Activated CD8-positive, alpha-beta memory T cell treated with anti-CD3 and anti-CD28 coated beads, Interleukin-2, amount 10 ng/mL, durations not matched to agents 7 days and 5 days (primary cell): Measurements from ENCODE around the gene GINS1. TPM values are rescaled to one million over a fixed set of nuclear protein-coding genes. Genes with fewer than 3 reads are reported as not detected.

Source experiments
- ATAC-seq: fragments of 150-1000 bp; cut with Tn5 transposase; one replicate; pipeline ENCODE4 v1.10.0; 2021; ENCODE audit warnings: moderate library complexity
- CTCF ChIA-PET: fragments of 350-600 bp; sonication (Branson Sonifier 250); formaldehyde crosslinking; loops from one replicate; lab custom pipeline; 2021; ENCODE audit warnings: antibody characterized with exemption; lab: Charles Lee
- DNase-seq: peaks from one replicate; pipeline ENCODE4 v3.0.0-alpha.2; 2020
- H3K27ac Mint-ChIP-seq: one replicate; pipeline ENCODE4 v1.8.0; 2021; ENCODE audit warnings: mild to moderate bottlenecking, mixed read lengths
- H3K27me3 Mint-ChIP-seq: one replicate; pipeline ENCODE4 v1.8.0; 2021; ENCODE audit warnings: mixed read lengths
- H3K36me3 Mint-ChIP-seq: one replicate; pipeline ENCODE4 v1.8.0; 2021; ENCODE audit warnings: mild to moderate bottlenecking, mixed read lengths
- H3K4me1 Mint-ChIP-seq: one replicate; pipeline ENCODE4 v1.8.0; 2021; ENCODE audit warnings: mixed read lengths
- H3K4me3 Mint-ChIP-seq: one replicate; pipeline ENCODE4 v1.8.0; 2021; ENCODE audit warnings: mild to moderate bottlenecking, moderate library complexity, mixed read lengths
- H3K9me3 Mint-ChIP-seq: one replicate; pipeline ENCODE4 v1.8.0; 2022; ENCODE audit warnings: low read depth, mixed read lengths
- total RNA-seq, 2 experiments: library from RNA; stranded (reverse); gene quantifications; one replicate each; pipeline ENCODE4 v1.2.3, GENCODE V29; 2021

GINS1 gene
- total RNA-seq, 2 experiments from 2014 or later: 36.0 to 36.5 TPM

- Mint-ChIP-seq H3K9me3 (no peaks in the 10 kb centered on the region), H3K4me1 (no peaks in the 10 kb centered on the region), H3K27ac (no peak overlapping the region), H3K4me3 (no peak overlapping the region), H3K36me3 (no peaks in the 10 kb centered on the region), H3K27me3 (no peaks in the 10 kb centered on the region)
- DNase-seq (no peak), ATAC-seq (no peak)
- CTCF ChIA-PET: no interaction called here
Observed at GRCh38 chr20:25478889-25479568, 71.6 kb downstream of the GINS1 start.

- Mint-ChIP-seq H3K27me3 (no peaks in the 10 kb centered on the region), H3K4me1 (peaks cover 4% of the 10 kb centered on the region), H3K9me3 (no peaks in the 10 kb centered on the region), H3K27ac (no peak overlapping the region), H3K36me3 (no peaks in the 10 kb centered on the region), H3K4me3 (no peak overlapping the region)
- CTCF ChIA-PET: no interaction called here
- ATAC-seq (no peak), DNase-seq (no peak)
Observed at GRCh38 chr20:25479638-25480037, 72.2 kb downstream of the GINS1 start.

- ATAC-seq: no peak
- no peak overlapping the region for H3K4me3 Mint-ChIP-seq
- no peak overlapping the region for H3K27ac Mint-ChIP-seq
- no peaks in the 10 kb centered on the region for H3K36me3 Mint-ChIP-seq
- CTCF ChIA-PET: no interaction called here
- no peak for DNase-seq
- H3K27me3 Mint-ChIP-seq: no peaks in the 10 kb centered on the region
- H3K9me3 Mint-ChIP-seq: no peaks in the 10 kb centered on the region
- peaks cover 9% of the 10 kb centered on the region for H3K4me1 Mint-ChIP-seq
Observed at GRCh38 chr20:25480156-25480555, 72.7 kb downstream of the GINS1 start.

GRCh38 chr20:25480797-25481196 lies 73.3 kb downstream of the GINS1 start:
- CTCF ChIA-PET: no interaction called here
- Mint-ChIP-seq H3K36me3 (no peaks in the 10 kb centered on the region), H3K27me3 (no peaks in the 10 kb centered on the region), H3K27ac (no peak overlapping the region), H3K9me3 (no peaks in the 10 kb centered on the region), H3K4me1 (peaks cover 13% of the 10 kb centered on the region), H3K4me3 (no peak overlapping the region)
- DNase-seq: no peak
- ATAC-seq: no peak

- H3K27ac Mint-ChIP-seq: peak overlapping the region; percentile 12
- CTCF ChIA-PET: no interaction called here
- no peak for DNase-seq
- no peaks in the 10 kb centered on the region for H3K9me3 Mint-ChIP-seq
- H3K36me3 Mint-ChIP-seq: no peaks in the 10 kb centered on the region
- no peaks in the 10 kb centered on the region for H3K27me3 Mint-ChIP-seq
- ATAC-seq: no peak
- peaks cover 18% of the 10 kb centered on the region for H3K4me1 Mint-ChIP-seq
- no peak overlapping the region for H3K4me3 Mint-ChIP-seq
Observed at GRCh38 chr20:25481235-25481917, 73.9 kb downstream of the GINS1 start.

- Mint-ChIP-seq H3K4me1 (peaks cover 23% of the 10 kb centered on the region), H3K27me3 (no peaks in the 10 kb centered on the region), H3K27ac (peak overlapping the region; percentile 12), H3K36me3 (no peaks in the 10 kb centered on the region), H3K9me3 (no peaks in the 10 kb centered on the region), H3K4me3 (no peak overlapping the region)
- DNase-seq (no peak), ATAC-seq (no peak)
- CTCF ChIA-PET: no interaction called here
Observed at GRCh38 chr20:25481918-25482253, 74.4 kb downstream of the GINS1 start.

- CTCF ChIA-PET: no interaction called here
- Mint-ChIP-seq H3K9me3 (no peaks in the 10 kb centered on the region), H3K4me1 (peaks cover 23% of the 10 kb centered on the region), H3K4me3 (no peak overlapping the region), H3K27me3 (no peaks in the 10 kb centered on the region), H3K27ac (no peak overlapping the region), H3K36me3 (no peaks in the 10 kb centered on the region)
- DNase-seq: no peak
- ATAC-seq: no peak
Observed at GRCh38 chr20:25483431-25484132, 76.1 kb downstream of the GINS1 start.

- CTCF ChIA-PET: no interaction called here
- H3K27ac Mint-ChIP-seq: no peak overlapping the region
- H3K9me3 Mint-ChIP-seq: no peaks in the 10 kb centered on the region
- DNase-seq (no peak), ATAC-seq (no peak)
- H3K36me3 Mint-ChIP-seq: no peaks in the 10 kb centered on the region
- H3K4me3 Mint-ChIP-seq: no peak overlapping the region
- H3K4me1 Mint-ChIP-seq: peaks cover 23% of the 10 kb centered on the region
- no peaks in the 10 kb centered on the region for H3K27me3 Mint-ChIP-seq
Observed at GRCh38 chr20:25484224-25484846, 76.9 kb downstream of the GINS1 start.

GRCh38 chr20:25484911-25485511 lies 77.5 kb downstream of the GINS1 start:
- no peak overlapping the region for H3K27ac Mint-ChIP-seq
- H3K9me3 Mint-ChIP-seq: no peaks in the 10 kb centered on the region
- ATAC-seq (no peak), DNase-seq (no peak)
- H3K4me1 Mint-ChIP-seq: peaks cover 23% of the 10 kb centered on the region
- CTCF ChIA-PET: no interaction called here
- H3K4me3 Mint-ChIP-seq: no peak overlapping the region
- H3K27me3 Mint-ChIP-seq: no peaks in the 10 kb centered on the region
- no peaks in the 10 kb centered on the region for H3K36me3 Mint-ChIP-seq

- H3K27ac Mint-ChIP-seq: no peak overlapping the region
- no peaks in the 10 kb centered on the region for H3K36me3 Mint-ChIP-seq
- H3K4me1 Mint-ChIP-seq: peaks cover 23% of the 10 kb centered on the region
- DNase-seq (no peak), ATAC-seq (no peak)
- H3K4me3 Mint-ChIP-seq: no peak overlapping the region
- H3K27me3 Mint-ChIP-seq: no peaks in the 10 kb centered on the region
- H3K9me3 Mint-ChIP-seq: no peaks in the 10 kb centered on the region
- CTCF ChIA-PET: interaction anchor here (1.0 kb wide), 1 partner anchor 14 kb away, joined by 3 read pairs; no protein-coding TSS in a partner anchor
Observed at GRCh38 chr20:25485872-25486271, 78.4 kb downstream of the GINS1 start.

- Mint-ChIP-seq H3K9me3 (no peaks in the 10 kb centered on the region), H3K4me3 (no peak overlapping the region), H3K4me1 (peaks cover 23% of the 10 kb centered on the region), H3K27ac (no peak overlapping the region), H3K36me3 (no peaks in the 10 kb centered on the region), H3K27me3 (no peaks in the 10 kb centered on the region)
- DNase-seq: no peak
- CTCF ChIA-PET: interaction anchor here (1.0 kb wide), 1 partner anchor 15 kb away, joined by 3 read pairs; no protein-coding TSS in a partner anchor
- ATAC-seq: no peak
Observed at GRCh38 chr20:25486377-25486776, 78.9 kb downstream of the GINS1 start.

- no peak for ATAC-seq
- CTCF ChIA-PET: no interaction called here
- peaks cover 23% of the 10 kb centered on the region for H3K4me1 Mint-ChIP-seq
- no peaks in the 10 kb centered on the region for H3K36me3 Mint-ChIP-seq
- no peak overlapping the region for H3K4me3 Mint-ChIP-seq
- no peaks in the 10 kb centered on the region for H3K9me3 Mint-ChIP-seq
- H3K27me3 Mint-ChIP-seq: no peaks in the 10 kb centered on the region
- H3K27ac Mint-ChIP-seq: no peak overlapping the region
- no peak for DNase-seq
Observed at GRCh38 chr20:25487306-25487705, 79.8 kb downstream of the GINS1 start.

- CTCF ChIA-PET: interaction anchor here (1.3 kb wide), 1 partner anchor 16 kb away, joined by 3 read pairs; no protein-coding TSS in a partner anchor
- H3K9me3 Mint-ChIP-seq: no peaks in the 10 kb centered on the region
- H3K36me3 Mint-ChIP-seq: no peaks in the 10 kb centered on the region
- no peak for DNase-seq
- H3K4me1 Mint-ChIP-seq: peaks cover 23% of the 10 kb centered on the region
- no peak overlapping the region for H3K27ac Mint-ChIP-seq
- no peak for ATAC-seq
- H3K4me3 Mint-ChIP-seq: no peak overlapping the region
- no peaks in the 10 kb centered on the region for H3K27me3 Mint-ChIP-seq
Observed at GRCh38 chr20:25487975-25488374, 80.5 kb downstream of the GINS1 start.
